Stomach (tissue), 4 donors: ENCODE results near the gene FCHO2.

ENCODE experiments used
- CTCF ChIP-seq, 7 experiments: fragments of 450-650 bp in 4 of 7; fragments of 200-600 bp in 3 of 7; sonication (generic) in 3 of 7; IDR thresholded peaks; one replicate each; pipeline ENCODE4 v1.5.1; 2016 to 2019; ENCODE audit warnings: antibody characterized with exemption in 7 of 7, control low read depth in 2 of 7, mild to moderate bottlenecking in 1 of 7
- POLR2A ChIP-seq, 4 donors: fragments of 450-650 bp; IDR thresholded peaks; one replicate each; pipeline ENCODE4 v1.6.1; 2016; ENCODE audit warnings: antibody characterized with exemption in 4 of 4, control low read depth in 2 of 4, mild to moderate bottlenecking in 1 of 4, moderate library complexity in 1 of 4
- POLR2AphosphoS5 ChIP-seq, 3 donors: sonication (generic); formaldehyde crosslinking; IDR thresholded peaks; one replicate each; pipeline ENCODE4 v1.6.1; 2016; ENCODE audit warnings: antibody characterized with exemption in 3 of 3

- no peak for TF ChIP-seq CTCF (IDR thresholded peaks at IDR 0.05)
- no peak for TF ChIP-seq POLR2A (IDR thresholded peaks at IDR 0.05)
- no peak for TF ChIP-seq POLR2AphosphoS5 (IDR thresholded peaks at IDR 0.05)
Measured at GRCh38 chr5:73139485-73139884, 183.6 kb downstream of the FCHO2 start.
